Cardiac septum (tissue), 1 donor: ENCODE measurements around the gene LRP2. TPM values are rescaled to one million over a fixed set of nuclear protein-coding genes. Genes with fewer than 3 reads are reported as not detected.

Source experiments
- DNase-seq: peaks from one replicate; pipeline ENCODE4 v3.0.0-alpha.2; 2020; ENCODE audit warnings: low spot score
- intact Hi-C: fragments of 100-400 bp; cut with DNase I; formaldehyde crosslinking; loops from one replicate; pipeline ENCODE4 v1.14.0; 2022
- total RNA-seq: library from RNA; stranded (reverse); fragmentation: NEBNext Ultra II Directional; extraction: Animal tissue kit (Norgen Biotek cat#: 25700); gene quantifications from one replicate; pipeline ENCODE4 v1.2.1, GENCODE V29; 2021
- donor health status: DM: no; HTN: no; CAD: no.

The LRP2 gene
- total RNA-seq, 1 donor from 2014 or later: 0.30 TPM

GRCh38 chr2:169082995-169083394, 279.3 kb downstream of the LRP2 start:
- intact Hi-C loops: loop anchor here (5.0 kb wide), 1 partner anchor 121 kb away; no protein-coding TSS in a partner anchor

GRCh38 chr2:169081551-169081950, 280.8 kb downstream of the LRP2 start:
- intact Hi-C loops: loop anchor here (5.0 kb wide), 1 partner anchor 119 kb away; no protein-coding TSS in a partner anchor

More at GRCh38 chr2:169082995-169083394, 279.3 kb downstream of the LRP2 start:
- DNase-seq: no peak

GRCh38 chr2:169080250-169081069, 281.9 kb downstream of the LRP2 start:
- DNase-seq: no peak
- intact Hi-C loops: loop anchor here (5.0 kb wide), 1 partner anchor 118 kb away; no protein-coding TSS in a partner anchor

More at GRCh38 chr2:169081551-169081950, 280.8 kb downstream of the LRP2 start:
- DNase-seq: no peak

- intact Hi-C loops: loop anchor here (5.0 kb wide), 1 partner anchor 65 kb away; no protein-coding TSS in a partner anchor
- DNase-seq: no peak
Observed at GRCh38 chr2:169077674-169078240, 284.6 kb downstream of the LRP2 start.

Other genes with a start within 250 kb of the LRP2 start
- gene BBS5, start 117.0 kb upstream of the LRP2 start, total RNA-seq: 8.2 TPM
- gene KLHL41, start 147.2 kb upstream of the LRP2 start, total RNA-seq: 90.5 TPM
- 65.2 TPM for gene FASTKD1, start 211.3 kb upstream of the LRP2 start, total RNA-seq
- gene PPIG, start 221.8 kb upstream of the LRP2 start, total RNA-seq: 40.6 TPM